Measurements from ENCODE around the gene KCNC3. TPM values are rescaled to one million over a fixed set of nuclear protein-coding genes. Genes with fewer than 3 reads are reported as not detected.

The KCNC3 gene
- total and polyA plus RNA-seq, 10 of the 15 experiments (the other 5 are each of a cell fraction or from before 2014, with no cell fraction given) = 0.08 to 3.8 (median 0.44) TPM; not detected in 2

DNA sequence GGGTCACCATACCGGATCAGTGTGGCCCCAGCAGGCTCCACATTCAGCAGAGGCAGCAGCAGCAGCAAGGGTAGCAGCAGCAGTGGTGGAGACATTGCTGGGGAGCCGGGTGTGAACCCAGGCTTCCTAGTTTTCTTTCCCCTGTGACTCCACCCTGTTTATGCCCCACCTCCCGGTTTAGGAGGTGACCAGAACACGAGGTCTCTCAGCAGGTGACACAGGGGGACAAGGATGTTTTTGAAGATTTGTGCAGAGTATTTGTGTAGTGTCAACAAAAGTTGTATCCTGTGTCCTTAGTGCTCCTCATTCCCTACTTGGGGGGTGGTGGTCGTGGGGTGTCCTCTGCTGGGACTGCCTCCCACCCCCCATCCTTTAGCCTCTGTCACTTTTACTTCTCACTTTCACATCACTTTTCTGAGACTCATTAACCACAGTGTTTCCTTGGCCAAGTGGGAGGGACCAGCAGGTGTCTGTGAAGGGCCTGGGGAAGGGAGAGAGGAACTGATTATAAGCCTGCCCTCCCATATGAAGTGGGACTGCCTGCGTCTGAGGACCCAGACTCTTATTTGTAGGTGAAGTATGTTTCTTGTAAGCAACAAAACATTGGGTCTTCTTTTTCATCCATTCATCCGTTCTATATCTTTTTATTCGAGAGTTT is 15.6 kb upstream of the KCNC3 start (continued):
- TF ChIP-seq KLF5 (IDR thresholded peaks at IDR 0.05; ENCODE audit: partially characterized antibody) = no peak
- peak; percentile 82 for TF ChIP-seq MEF2B (IDR thresholded peaks at IDR 0.05; ENCODE audit: partially characterized antibody, poor library complexity, severe bottlenecking)
- no peak for TF ChIP-seq MYB (IDR thresholded peaks at IDR 0.05; ENCODE audit: borderline replicate concordance, low read depth, low read length)
- TF ChIP-seq KAT2A (conservative IDR thresholded peaks at IDR 0.05; ENCODE audit: control insufficient read depth, low read depth, low read length) = no peak
- peak; percentile 64; the same call in 1 of the 2 replicates for TF ChIP-seq ZBED1 (IDR thresholded peaks at IDR 0.05; ENCODE audit: borderline replicate concordance)
- TF ChIP-seq CHD1 (IDR thresholded peaks at IDR 0.05; ENCODE audit: low read depth, low read length) = no peak
- TF ChIP-seq CBFB (IDR thresholded peaks at IDR 0.05; ENCODE audit: low read depth) = peak; percentile 71
- TF ChIP-seq, protein P1, sequence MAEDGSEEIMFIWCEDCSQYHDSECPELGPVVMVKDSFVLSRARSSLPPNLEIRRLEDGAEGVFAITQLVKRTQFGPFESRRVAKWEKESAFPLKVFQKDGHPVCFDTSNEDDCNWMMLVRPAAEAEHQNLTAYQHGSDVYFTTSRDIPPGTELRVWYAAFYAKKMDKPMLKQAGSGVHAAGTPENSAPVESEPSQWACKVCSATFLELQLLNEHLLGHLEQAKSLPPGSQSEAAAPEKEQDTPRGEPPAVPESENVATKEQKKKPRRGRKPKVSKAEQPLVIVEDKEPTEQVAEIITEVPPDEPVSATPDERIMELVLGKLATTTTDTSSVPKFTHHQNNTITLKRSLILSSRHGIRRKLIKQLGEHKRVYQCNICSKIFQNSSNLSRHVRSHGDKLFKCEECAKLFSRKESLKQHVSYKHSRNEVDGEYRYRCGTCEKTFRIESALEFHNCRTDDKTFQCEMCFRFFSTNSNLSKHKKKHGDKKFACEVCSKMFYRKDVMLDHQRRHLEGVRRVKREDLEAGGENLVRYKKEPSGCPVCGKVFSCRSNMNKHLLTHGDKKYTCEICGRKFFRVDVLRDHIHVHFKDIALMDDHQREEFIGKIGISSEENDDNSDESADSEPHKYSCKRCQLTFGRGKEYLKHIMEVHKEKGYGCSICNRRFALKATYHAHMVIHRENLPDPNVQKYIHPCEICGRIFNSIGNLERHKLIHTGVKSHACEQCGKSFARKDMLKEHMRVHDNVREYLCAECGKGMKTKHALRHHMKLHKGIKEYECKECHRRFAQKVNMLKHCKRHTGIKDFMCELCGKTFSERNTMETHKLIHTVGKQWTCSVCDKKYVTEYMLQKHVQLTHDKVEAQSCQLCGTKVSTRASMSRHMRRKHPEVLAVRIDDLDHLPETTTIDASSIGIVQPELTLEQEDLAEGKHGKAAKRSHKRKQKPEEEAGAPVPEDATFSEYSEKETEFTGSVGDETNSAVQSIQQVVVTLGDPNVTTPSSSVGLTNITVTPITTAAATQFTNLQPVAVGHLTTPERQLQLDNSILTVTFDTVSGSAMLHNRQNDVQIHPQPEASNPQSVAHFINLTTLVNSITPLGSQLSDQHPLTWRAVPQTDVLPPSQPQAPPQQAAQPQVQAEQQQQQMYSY (CRISPR knock-in tag; IDR thresholded peaks at IDR 0.05) = no peak
- peak; percentile 99 for TF ChIP-seq RUNX3 (IDR thresholded peaks at IDR 0.05; ENCODE audit: low read length)
- no peak for TF ChIP-seq NFYA (IDR thresholded peaks at IDR 0.05; ENCODE audit: borderline replicate concordance, low read depth, low read length)
- TF ChIP-seq ZNF622 (IDR thresholded peaks at IDR 0.05) = no peak
- TF ChIP-seq JUND (IDR thresholded peaks at IDR 0.05; ENCODE audit: low read depth, low read length) = no peak
- peak; percentile 36 for TF ChIP-seq NR2F1 (conservative IDR thresholded peaks at IDR 0.05)
- peak in 1 of 2 experiments; percentile 33; a peak in 1 of 3 replicates for TF ChIP-seq EGR1 (IDR thresholded peaks at IDR 0.05; ENCODE audit: borderline replicate concordance in 1 of 2, low read depth in 2 of 2, low read length in 2 of 2)
- TF ChIP-seq MEF2A (IDR thresholded peaks at IDR 0.05; ENCODE audit: insufficient read depth, low read depth, low read length) = peak; percentile 49; the same call in 1 of the 2 replicates
- TF ChIP-seq ATF7 (IDR thresholded peaks at IDR 0.05; ENCODE audit: low read depth) = peak; percentile 87
- TF ChIP-seq, protein P2, sequence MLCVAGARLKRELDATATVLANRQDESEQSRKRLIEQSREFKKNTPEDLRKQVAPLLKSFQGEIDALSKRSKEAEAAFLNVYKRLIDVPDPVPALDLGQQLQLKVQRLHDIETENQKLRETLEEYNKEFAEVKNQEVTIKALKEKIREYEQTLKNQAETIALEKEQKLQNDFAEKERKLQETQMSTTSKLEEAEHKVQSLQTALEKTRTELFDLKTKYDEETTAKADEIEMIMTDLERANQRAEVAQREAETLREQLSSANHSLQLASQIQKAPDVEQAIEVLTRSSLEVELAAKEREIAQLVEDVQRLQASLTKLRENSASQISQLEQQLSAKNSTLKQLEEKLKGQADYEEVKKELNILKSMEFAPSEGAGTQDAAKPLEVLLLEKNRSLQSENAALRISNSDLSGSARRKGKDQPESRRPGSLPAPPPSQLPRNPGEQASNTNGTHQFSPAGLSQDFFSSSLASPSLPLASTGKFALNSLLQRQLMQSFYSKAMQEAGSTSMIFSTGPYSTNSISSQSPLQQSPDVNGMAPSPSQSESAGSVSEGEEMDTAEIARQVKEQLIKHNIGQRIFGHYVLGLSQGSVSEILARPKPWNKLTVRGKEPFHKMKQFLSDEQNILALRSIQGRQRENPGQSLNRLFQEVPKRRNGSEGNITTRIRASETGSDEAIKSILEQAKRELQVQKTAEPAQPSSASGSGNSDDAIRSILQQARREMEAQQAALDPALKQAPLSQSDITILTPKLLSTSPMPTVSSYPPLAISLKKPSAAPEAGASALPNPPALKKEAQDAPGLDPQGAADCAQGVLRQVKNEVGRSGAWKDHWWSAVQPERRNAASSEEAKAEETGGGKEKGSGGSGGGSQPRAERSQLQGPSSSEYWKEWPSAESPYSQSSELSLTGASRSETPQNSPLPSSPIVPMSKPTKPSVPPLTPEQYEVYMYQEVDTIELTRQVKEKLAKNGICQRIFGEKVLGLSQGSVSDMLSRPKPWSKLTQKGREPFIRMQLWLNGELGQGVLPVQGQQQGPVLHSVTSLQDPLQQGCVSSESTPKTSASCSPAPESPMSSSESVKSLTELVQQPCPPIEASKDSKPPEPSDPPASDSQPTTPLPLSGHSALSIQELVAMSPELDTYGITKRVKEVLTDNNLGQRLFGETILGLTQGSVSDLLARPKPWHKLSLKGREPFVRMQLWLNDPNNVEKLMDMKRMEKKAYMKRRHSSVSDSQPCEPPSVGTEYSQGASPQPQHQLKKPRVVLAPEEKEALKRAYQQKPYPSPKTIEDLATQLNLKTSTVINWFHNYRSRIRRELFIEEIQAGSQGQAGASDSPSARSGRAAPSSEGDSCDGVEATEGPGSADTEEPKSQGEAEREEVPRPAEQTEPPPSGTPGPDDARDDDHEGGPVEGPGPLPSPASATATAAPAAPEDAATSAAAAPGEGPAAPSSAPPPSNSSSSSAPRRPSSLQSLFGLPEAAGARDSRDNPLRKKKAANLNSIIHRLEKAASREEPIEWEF (IDR thresholded peaks at IDR 0.05; ENCODE audit: insufficient replicate concordance, low read depth, low read length) = no peak
- no peak for TF ChIP-seq CEBPB (IDR thresholded peaks at IDR 0.05; ENCODE audit: borderline replicate concordance in 1 of 2, low read depth in 2 of 2, low read length in 2 of 2)
- TF ChIP-seq POLR2AphosphoS2 (IDR thresholded peaks at IDR 0.05; ENCODE audit: low read depth, low read length) = 0 out of 2 replicates have a peak, but pooled peaks have one; percentile 71
- TF ChIP-seq POU2F2 (IDR thresholded peaks at IDR 0.05; ENCODE audit: borderline replicate concordance, low read depth, low read length) = peak; percentile 50; the same call in 2 of the 3 replicates
- TF ChIP-seq MTA2 (IDR thresholded peaks at IDR 0.05; ENCODE audit: low read depth) = peak; percentile 92
